ENCODE results near the gene SRSF6. TPM values are rescaled to one million over a fixed set of nuclear protein-coding genes. Genes with fewer than 3 reads are reported as not detected.

Gene SRSF6
- total RNA-seq, 1 experiment from 2014 or later: 335 TPM

- Mint-ChIP-seq H3K9me3 (ENCODE audit: unreplicated experiment) (peaks cover 22% of the 10 kb centered on the region), H3K36me3 (ENCODE audit: insufficient read depth, unreplicated experiment) (no peaks in the 10 kb centered on the region), H3K27me3 (ENCODE audit: insufficient read depth, unreplicated experiment) (peaks cover 15% of the 10 kb centered on the region), H3K4me1 (ENCODE audit: low read depth, unreplicated experiment) (no peaks in the 10 kb centered on the region), H3K4me3 (ENCODE audit: unreplicated experiment) (no peak overlapping the region), H3K27ac (ENCODE audit: unreplicated experiment) (no peak overlapping the region)
- intact Hi-C loops (cut with micrococcal nuclease; ENCODE audit: unreplicated experiment): loop anchor here (1.0 to 10.0 kb wide), 3 partner anchors 222 to 1671 kb away; no protein-coding TSS in a partner anchor
- DNase-seq: no peak
- CTCF ChIA-PET: interaction anchor here (0.6 to 1.4 kb wide), 14 partner anchors 10 to 1675 kb away, joined by 3 to 8 read pairs (median 3); no protein-coding TSS in a partner anchor
- H3K4me1 ChIP-seq: no peaks in the 10 kb centered on the region
- POLR2A ChIA-PET: interaction anchor here (0.7 kb wide), 1 partner anchor 20 kb away, joined by 3 read pairs; no protein-coding TSS in a partner anchor
- no peaks in the 10 kb centered on the region for H3K27me3 ChIP-seq (replicated peaks; ENCODE audit: control insufficient read depth, insufficient read depth, low read length)
- no peak overlapping the region for H3K4me3 ChIP-seq (ENCODE audit: low read depth, low read length)
- no peak for TF ChIP-seq CTCF (IDR thresholded peaks at IDR 0.05; ENCODE audit: insufficient read depth in 1 of 2, low read depth in 1 of 2, low read length in 1 of 2, severe bottlenecking in 1 of 2, unreplicated experiment in 1 of 2)
- BruUV-seq (replicated peaks): no TSS peak
- H3K9me3 ChIP-seq: peaks cover 8% of the 10 kb centered on the region; the same call in 1 of the 2 replicates
- no peaks in the 10 kb centered on the region for H3K36me3 ChIP-seq (ENCODE audit: control insufficient read depth, insufficient read depth, low read length)
Measured at GRCh38 chr20:43409577-43409913, 48.2 kb upstream of the SRSF6 start.

- Mint-ChIP-seq H3K4me3 (ENCODE audit: unreplicated experiment) (no peak overlapping the region), H3K4me1 (ENCODE audit: low read depth, unreplicated experiment) (no peaks in the 10 kb centered on the region), H3K9me3 (ENCODE audit: unreplicated experiment) (peaks cover 35% of the 10 kb centered on the region), H3K27me3 (ENCODE audit: insufficient read depth, unreplicated experiment) (peaks cover 11% of the 10 kb centered on the region), H3K27ac (ENCODE audit: unreplicated experiment) (no peak overlapping the region), H3K36me3 (ENCODE audit: insufficient read depth, unreplicated experiment) (no peaks in the 10 kb centered on the region)
- ChIA-PET CTCF (interaction anchor here (0.9 kb wide), 1 partner anchor 56 kb away, joined by 3 read pairs; no protein-coding TSS in a partner anchor), POLR2A (no interaction called here)
- intact Hi-C loops (cut with micrococcal nuclease; ENCODE audit: unreplicated experiment): no loop called here
- DNase-seq: no peak
- no peak for TF ChIP-seq CTCF (IDR thresholded peaks at IDR 0.05; ENCODE audit: insufficient read depth in 1 of 2, low read depth in 1 of 2, low read length in 1 of 2, severe bottlenecking in 1 of 2, unreplicated experiment in 1 of 2)
- H3K4me1 ChIP-seq: no peaks in the 10 kb centered on the region
- BruUV-seq (replicated peaks): no TSS peak
- no peak overlapping the region for H3K4me3 ChIP-seq (ENCODE audit: low read depth, low read length)
- no peaks in the 10 kb centered on the region for H3K36me3 ChIP-seq (ENCODE audit: control insufficient read depth, insufficient read depth, low read length)
- peaks cover 32% of the 10 kb centered on the region for H3K9me3 ChIP-seq
- H3K27me3 ChIP-seq (replicated peaks; ENCODE audit: control insufficient read depth, insufficient read depth, low read length): no peaks in the 10 kb centered on the region
Measured at GRCh38 chr20:43415661-43416430, 41.9 kb upstream of the SRSF6 start.

- no peaks in the 10 kb centered on the region for H3K36me3 ChIP-seq (ENCODE audit: control insufficient read depth, insufficient read depth, low read length)
- no peaks in the 10 kb centered on the region for H3K36me3 Mint-ChIP-seq (ENCODE audit: insufficient read depth, unreplicated experiment)
- H3K4me3 Mint-ChIP-seq (ENCODE audit: unreplicated experiment): no peak overlapping the region
- H3K9me3 Mint-ChIP-seq (ENCODE audit: unreplicated experiment): peaks cover 42% of the 10 kb centered on the region
- intact Hi-C loops (cut with micrococcal nuclease; ENCODE audit: unreplicated experiment): no loop called here
- ChIA-PET CTCF (interaction anchor here (0.9 kb wide), 1 partner anchor 55 kb away, joined by 3 read pairs; no protein-coding TSS in a partner anchor), POLR2A (no interaction called here)
- H3K9me3 ChIP-seq: peaks cover 41% of the 10 kb centered on the region
- H3K27ac Mint-ChIP-seq (ENCODE audit: unreplicated experiment): no peak overlapping the region
- H3K4me3 ChIP-seq (ENCODE audit: low read depth, low read length): no peak overlapping the region
- BruUV-seq (replicated peaks): no TSS peak
- TF ChIP-seq CTCF (IDR thresholded peaks at IDR 0.05; ENCODE audit: insufficient read depth in 1 of 2, low read depth in 1 of 2, low read length in 1 of 2, severe bottlenecking in 1 of 2, unreplicated experiment in 1 of 2): no peak
- no peaks in the 10 kb centered on the region for H3K4me1 ChIP-seq
- H3K27me3 ChIP-seq (replicated peaks; ENCODE audit: control insufficient read depth, insufficient read depth, low read length): no peaks in the 10 kb centered on the region
- no peak for DNase-seq
- H3K4me1 Mint-ChIP-seq (ENCODE audit: low read depth, unreplicated experiment): no peaks in the 10 kb centered on the region
- H3K27me3 Mint-ChIP-seq (ENCODE audit: insufficient read depth, unreplicated experiment): peaks cover 8% of the 10 kb centered on the region
Measured at GRCh38 chr20:43416591-43417228, 41.0 kb upstream of the SRSF6 start.
